ENCODE data around the gene E2F6.
"Not testable (repeated sequence)": the region's sequence is repeated elsewhere in the genome, so short reads cannot be mapped to it uniquely, and the experiment has no call there.

DNA sequence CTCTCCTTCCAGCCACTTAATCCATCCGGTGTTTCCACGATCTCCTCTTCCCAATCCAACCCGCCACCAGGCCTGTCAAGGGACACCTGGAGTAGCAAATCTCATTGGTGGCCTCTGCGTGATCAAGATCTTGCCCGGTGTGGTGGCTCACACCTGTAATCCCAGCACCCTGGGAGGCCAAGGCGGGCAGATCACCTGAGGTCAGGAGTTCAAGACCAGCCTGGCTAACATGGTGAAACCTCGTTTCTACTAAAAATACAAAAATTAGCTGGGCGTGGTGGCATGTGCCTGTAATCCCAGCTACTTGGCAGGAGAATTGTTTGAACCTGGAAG, 60.9 kb downstream of the E2F6 start:
- TF ChIP-seq, protein P1, sequence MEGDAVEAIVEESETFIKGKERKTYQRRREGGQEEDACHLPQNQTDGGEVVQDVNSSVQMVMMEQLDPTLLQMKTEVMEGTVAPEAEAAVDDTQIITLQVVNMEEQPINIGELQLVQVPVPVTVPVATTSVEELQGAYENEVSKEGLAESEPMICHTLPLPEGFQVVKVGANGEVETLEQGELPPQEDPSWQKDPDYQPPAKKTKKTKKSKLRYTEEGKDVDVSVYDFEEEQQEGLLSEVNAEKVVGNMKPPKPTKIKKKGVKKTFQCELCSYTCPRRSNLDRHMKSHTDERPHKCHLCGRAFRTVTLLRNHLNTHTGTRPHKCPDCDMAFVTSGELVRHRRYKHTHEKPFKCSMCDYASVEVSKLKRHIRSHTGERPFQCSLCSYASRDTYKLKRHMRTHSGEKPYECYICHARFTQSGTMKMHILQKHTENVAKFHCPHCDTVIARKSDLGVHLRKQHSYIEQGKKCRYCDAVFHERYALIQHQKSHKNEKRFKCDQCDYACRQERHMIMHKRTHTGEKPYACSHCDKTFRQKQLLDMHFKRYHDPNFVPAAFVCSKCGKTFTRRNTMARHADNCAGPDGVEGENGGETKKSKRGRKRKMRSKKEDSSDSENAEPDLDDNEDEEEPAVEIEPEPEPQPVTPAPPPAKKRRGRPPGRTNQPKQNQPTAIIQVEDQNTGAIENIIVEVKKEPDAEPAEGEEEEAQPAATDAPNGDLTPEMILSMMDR (IDR thresholded peaks at IDR 0.05; ENCODE audit: insufficient read depth, low read length): not testable (repeated sequence)
- TF ChIP-seq POLR2AphosphoS5, GABPA (IDR thresholded peaks at IDR 0.05; ENCODE audit: low read depth): not testable (repeated sequence)
- TF ChIP-seq, protein P2, sequence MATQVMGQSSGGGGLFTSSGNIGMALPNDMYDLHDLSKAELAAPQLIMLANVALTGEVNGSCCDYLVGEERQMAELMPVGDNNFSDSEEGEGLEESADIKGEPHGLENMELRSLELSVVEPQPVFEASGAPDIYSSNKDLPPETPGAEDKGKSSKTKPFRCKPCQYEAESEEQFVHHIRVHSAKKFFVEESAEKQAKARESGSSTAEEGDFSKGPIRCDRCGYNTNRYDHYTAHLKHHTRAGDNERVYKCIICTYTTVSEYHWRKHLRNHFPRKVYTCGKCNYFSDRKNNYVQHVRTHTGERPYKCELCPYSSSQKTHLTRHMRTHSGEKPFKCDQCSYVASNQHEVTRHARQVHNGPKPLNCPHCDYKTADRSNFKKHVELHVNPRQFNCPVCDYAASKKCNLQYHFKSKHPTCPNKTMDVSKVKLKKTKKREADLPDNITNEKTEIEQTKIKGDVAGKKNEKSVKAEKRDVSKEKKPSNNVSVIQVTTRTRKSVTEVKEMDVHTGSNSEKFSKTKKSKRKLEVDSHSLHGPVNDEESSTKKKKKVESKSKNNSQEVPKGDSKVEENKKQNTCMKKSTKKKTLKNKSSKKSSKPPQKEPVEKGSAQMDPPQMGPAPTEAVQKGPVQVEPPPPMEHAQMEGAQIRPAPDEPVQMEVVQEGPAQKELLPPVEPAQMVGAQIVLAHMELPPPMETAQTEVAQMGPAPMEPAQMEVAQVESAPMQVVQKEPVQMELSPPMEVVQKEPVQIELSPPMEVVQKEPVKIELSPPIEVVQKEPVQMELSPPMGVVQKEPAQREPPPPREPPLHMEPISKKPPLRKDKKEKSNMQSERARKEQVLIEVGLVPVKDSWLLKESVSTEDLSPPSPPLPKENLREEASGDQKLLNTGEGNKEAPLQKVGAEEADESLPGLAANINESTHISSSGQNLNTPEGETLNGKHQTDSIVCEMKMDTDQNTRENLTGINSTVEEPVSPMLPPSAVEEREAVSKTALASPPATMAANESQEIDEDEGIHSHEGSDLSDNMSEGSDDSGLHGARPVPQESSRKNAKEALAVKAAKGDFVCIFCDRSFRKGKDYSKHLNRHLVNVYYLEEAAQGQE (IDR thresholded peaks at IDR 0.05; ENCODE audit: insufficient replicate concordance, low read depth): not testable (repeated sequence)
